ENCODE data around the gene HSCB. TPM values are rescaled to one million over a fixed set of nuclear protein-coding genes. Genes with fewer than 3 reads are reported as not detected.
"Not testable (repeated sequence)": the region's sequence is repeated elsewhere in the genome, so short reads cannot be mapped to it uniquely, and the experiment has no call there.

Gene HSCB
- total RNA-seq, 2 experiments from 2014 or later: 8.9 to 10.6 TPM

GRCh38 chr22:28795932-28796856, 54.4 kb downstream of the HSCB start:
- no peak for DNase-seq
- CTCF ChIA-PET: interaction anchor here (1.3 to 2.7 kb wide), 4 partner anchors 10 to 33 kb away, joined by 3 to 9 read pairs (median 6); no protein-coding TSS in a partner anchor
- no peaks in the 10 kb centered on the region for H3K27me3 Mint-ChIP-seq
- H3K4me3 Mint-ChIP-seq: peak overlapping the region; percentile 51
- H3K9me3 Mint-ChIP-seq: no peaks in the 10 kb centered on the region
- H3K27ac Mint-ChIP-seq: peak overlapping the region; percentile 68
- H3K36me3 Mint-ChIP-seq (ENCODE audit: low read depth): peaks cover 72% of the 10 kb centered on the region
- peaks cover 62% of the 10 kb centered on the region for H3K4me1 Mint-ChIP-seq
- POLR2A ChIA-PET: no interaction called here

GRCh38 chr22:28798810-28799605, 57.2 kb downstream of the HSCB start:
- peaks cover 58% of the 10 kb centered on the region for H3K4me1 Mint-ChIP-seq
- H3K27me3 Mint-ChIP-seq: no peaks in the 10 kb centered on the region
- H3K4me3 Mint-ChIP-seq: peak overlapping the region; percentile 95
- POLR2A ChIA-PET: interaction anchor here (0.5 to 3.4 kb wide), 4 partner anchors 13 to 419 kb away, joined by 3 to 28 read pairs (median 6); no protein-coding TSS in a partner anchor
- H3K36me3 Mint-ChIP-seq (ENCODE audit: low read depth): peaks cover 64% of the 10 kb centered on the region
- no peak for DNase-seq
- no peaks in the 10 kb centered on the region for H3K9me3 Mint-ChIP-seq
- CTCF ChIA-PET: interaction anchor here (0.6 to 6.8 kb wide), 6 partner anchors 9 to 184 kb away, joined by 3 to 52 read pairs (median 4); no protein-coding TSS in a partner anchor
- H3K27ac Mint-ChIP-seq: peak overlapping the region; percentile 98

DNA sequence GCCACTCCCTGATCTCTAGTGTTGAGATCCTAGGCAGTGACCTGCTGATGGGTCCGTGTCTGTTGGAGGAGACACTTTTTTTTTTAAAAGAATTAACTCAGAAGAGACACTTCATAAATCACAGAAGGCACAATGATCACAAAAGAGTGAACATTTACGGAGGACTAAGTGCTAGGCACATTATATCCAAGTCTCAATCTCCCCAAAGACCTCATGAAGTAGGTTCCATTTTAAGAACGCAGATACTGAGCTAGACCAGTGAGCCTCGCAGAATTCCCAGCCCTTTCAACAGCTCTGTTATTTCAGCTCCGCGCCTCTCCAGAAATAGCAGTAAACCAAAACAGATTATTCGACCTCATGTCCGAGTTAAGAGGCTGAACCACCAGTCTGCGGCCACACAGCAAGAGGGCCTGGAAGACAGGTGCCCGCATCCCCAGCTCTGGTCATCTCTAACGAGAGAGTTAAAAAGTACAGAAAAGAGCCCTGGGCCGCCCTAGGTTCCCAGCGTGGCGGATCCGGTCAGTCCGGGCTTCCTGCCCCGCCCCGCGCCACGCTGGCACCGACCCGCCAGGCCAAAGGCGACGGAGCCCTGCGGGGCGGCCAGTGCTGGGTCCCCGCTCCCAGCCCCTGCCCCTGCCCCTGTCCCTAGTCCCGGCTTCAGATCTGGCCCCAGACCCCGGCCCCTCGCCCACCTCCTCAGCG, 57.9 kb downstream of the HSCB start:
- POLR2A ChIA-PET: interaction anchor here (0.5 to 3.4 kb wide), 4 partner anchors 12 to 29 kb away, joined by 3 to 28 read pairs (median 4); no protein-coding TSS in a partner anchor
- H3K36me3 Mint-ChIP-seq (ENCODE audit: low read depth): peaks cover 64% of the 10 kb centered on the region

DNA sequence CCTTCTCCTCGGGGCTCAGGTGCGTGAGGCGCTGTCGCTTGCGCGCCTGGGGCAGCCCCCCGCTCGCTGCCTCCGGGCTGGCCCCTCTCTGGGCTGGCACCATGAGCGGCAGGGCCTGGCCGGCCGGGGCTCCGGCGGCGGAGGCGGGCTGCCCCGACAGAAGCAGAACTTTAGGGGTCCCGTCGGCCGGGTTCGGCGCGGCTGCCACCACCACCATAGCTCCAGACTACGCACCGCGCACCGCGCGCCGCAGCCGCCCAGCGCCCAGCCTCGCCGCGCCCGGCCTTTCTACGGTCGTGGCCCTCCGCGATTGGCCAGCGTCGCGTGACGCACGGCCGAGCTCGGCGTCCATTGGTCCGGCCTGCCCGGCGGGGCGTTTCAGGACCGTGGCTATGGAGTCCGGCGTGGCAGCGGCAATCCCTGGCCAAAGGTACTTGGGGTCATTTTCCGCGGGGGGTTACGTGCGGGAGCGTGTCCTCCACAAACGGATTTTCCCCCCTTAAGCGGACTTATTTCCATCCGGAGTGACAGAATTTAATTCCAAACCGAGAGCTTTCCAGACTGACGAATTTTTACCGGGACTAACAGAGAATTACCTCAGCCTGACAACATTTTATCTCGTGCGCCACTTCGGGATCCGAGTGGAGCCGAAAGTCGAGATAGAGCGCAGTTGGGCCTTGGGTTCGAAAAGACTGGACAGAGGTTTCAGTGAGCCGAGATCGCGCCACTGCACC, 58.6 kb downstream of the HSCB start, which contains the start of gene XBP1:
XBP1 (minus strand) TSS at position 262 of the 734 bp plus-strand sequence.
- Mint-ChIP-seq H3K27ac (peak within 1 kb of the TSS; percentile 100), H3K36me3 (ENCODE audit: low read depth) (peaks cover 60% of the 10 kb centered on the region), H3K27me3 (no peaks in the 10 kb centered on the region), H3K4me1 (peaks cover 51% of the 10 kb centered on the region), H3K9me3 (no peaks in the 10 kb centered on the region), H3K4me3 (peak within 1 kb of the TSS; percentile 95)
- ChIA-PET POLR2A (interaction anchor here (0.6 to 3.4 kb wide), 6 partner anchors 11 to 458 kb away, joined by 3 to 28 read pairs (median 4); partner anchors contain the start of genes CHEK2 and HSCB), CTCF (interaction anchor here (0.5 to 6.8 kb wide), 9 partner anchors 8 to 856 kb away, joined by 3 to 52 read pairs (median 5); partner anchors contain the start of gene CCDC117)
- peak; percentile 90 for DNase-seq

More for the DNA sequence above, 57.9 kb downstream of the HSCB start:
- peak overlapping the region; percentile 98 for H3K27ac Mint-ChIP-seq
- peaks cover 55% of the 10 kb centered on the region for H3K4me1 Mint-ChIP-seq
- H3K4me3 Mint-ChIP-seq: peak overlapping the region; percentile 95
- no peaks in the 10 kb centered on the region for H3K9me3 Mint-ChIP-seq
- H3K27me3 Mint-ChIP-seq: no peaks in the 10 kb centered on the region
- peak; percentile 28 for DNase-seq
- CTCF ChIA-PET: interaction anchor here (0.5 to 6.8 kb wide), 7 partner anchors 8 to 241 kb away, joined by 3 to 52 read pairs (median 5); no protein-coding TSS in a partner anchor

- POLR2A ChIA-PET: interaction anchor here (3.4 kb wide), 1 partner anchor 10 kb away, joined by 28 read pairs; no protein-coding TSS in a partner anchor
- H3K4me1 Mint-ChIP-seq: peaks cover 40% of the 10 kb centered on the region
- peak overlapping the region; percentile 95 for H3K4me3 Mint-ChIP-seq
- no peaks in the 10 kb centered on the region for H3K9me3 Mint-ChIP-seq
- H3K36me3 Mint-ChIP-seq (ENCODE audit: low read depth): peaks cover 52% of the 10 kb centered on the region
- H3K27ac Mint-ChIP-seq: peak overlapping the region; percentile 87
- H3K27me3 Mint-ChIP-seq: no peaks in the 10 kb centered on the region
- no peak for DNase-seq
- CTCF ChIA-PET: interaction anchor here (0.6 to 6.8 kb wide), 8 partner anchors 11 to 450 kb away, joined by 3 to 52 read pairs (median 5); partner anchors contain the start of genes CCDC117, CHEK2 and HSCB
Measured at GRCh38 chr22:28801845-28802594, 60.2 kb downstream of the HSCB start.

DNA sequence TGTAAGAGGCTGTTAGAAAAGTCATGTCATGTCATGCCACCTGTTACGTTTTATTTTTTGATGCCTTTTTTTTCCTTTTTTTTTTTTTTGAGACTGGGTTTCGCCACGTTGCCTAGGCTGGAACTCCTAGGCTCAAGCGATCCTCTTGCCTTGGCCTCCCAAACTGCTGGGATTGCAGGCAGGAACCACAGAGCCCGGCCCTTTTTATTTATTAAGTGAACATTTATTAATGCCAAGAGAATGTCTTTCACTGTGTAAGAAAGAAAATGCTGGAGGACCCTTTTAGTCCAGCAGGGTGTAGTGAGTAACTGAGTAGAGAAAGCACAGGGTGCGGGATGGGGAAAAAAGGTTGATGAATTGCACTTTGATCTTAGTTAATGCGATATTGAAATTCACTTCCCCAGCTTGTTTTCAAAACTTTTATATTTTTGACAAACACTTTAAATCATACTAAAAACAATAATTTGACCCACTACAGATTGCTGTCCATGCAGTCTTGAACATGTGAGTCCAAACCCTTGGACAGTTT, 60.8 kb downstream of the HSCB start:
- H3K27me3 Mint-ChIP-seq: no peaks in the 10 kb centered on the region
- no peak for DNase-seq
- H3K4me1 Mint-ChIP-seq: peaks cover 39% of the 10 kb centered on the region
- POLR2A ChIA-PET: no interaction called here
- peak overlapping the region; percentile 87 for H3K27ac Mint-ChIP-seq
- CTCF ChIA-PET: interaction anchor here (0.6 to 6.8 kb wide), 6 partner anchors 11 to 449 kb away, joined by 3 to 52 read pairs (median 5); partner anchors contain the start of genes CHEK2 and HSCB
- H3K9me3 Mint-ChIP-seq: no peaks in the 10 kb centered on the region
- peak overlapping the region; percentile 95 for H3K4me3 Mint-ChIP-seq
- peaks cover 47% of the 10 kb centered on the region for H3K36me3 Mint-ChIP-seq (ENCODE audit: low read depth)

DNA sequence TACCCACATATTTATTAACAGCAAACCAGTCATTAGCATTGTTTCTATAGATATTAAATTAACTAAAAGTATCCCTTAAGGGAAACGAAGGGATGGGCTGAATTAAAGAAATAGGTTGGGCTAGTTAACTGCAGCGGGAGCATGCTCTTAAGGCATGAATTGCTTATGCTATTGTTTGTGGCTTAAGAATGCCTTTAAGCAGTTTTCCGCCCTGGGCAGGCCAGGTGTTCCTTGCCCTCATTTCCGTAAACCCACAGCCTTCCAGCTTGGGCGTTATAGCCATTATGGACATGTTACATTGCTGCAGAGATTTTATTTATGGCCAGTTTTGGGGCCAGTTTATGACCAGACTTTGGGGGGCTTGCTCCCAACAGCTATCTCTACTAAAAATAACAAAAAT, 63.6 kb downstream of the HSCB start:
- H3K27me3 Mint-ChIP-seq, CTCF ChIA-PET, H3K9me3 Mint-ChIP-seq, H3K4me3 Mint-ChIP-seq, DNase-seq, POLR2A ChIA-PET, H3K27ac Mint-ChIP-seq: not testable (repeated sequence)
- Mint-ChIP-seq H3K36me3 (ENCODE audit: low read depth) (peaks cover 45% of the 10 kb centered on the region), H3K4me1 (peaks cover 53% of the 10 kb centered on the region)

Other genes with a start within 250 kb of the HSCB start
- gene TTC28, start 62.2 kb upstream of the HSCB start, total RNA-seq: 1 to 10 TPM in 1 of 2 experiments, under 1 TPM in 1; 0.74 to 1.2 TPM
- 10 to 100 TPM; 50.8 to 57.6 TPM for gene CHEK2, start 219 bp upstream of the HSCB start, total RNA-seq
- 10 to 100 TPM; 30.2 to 31.9 TPM for gene CCDC117, start 30.7 kb downstream of the HSCB start, total RNA-seq
- 100 to 1,000 TPM; 159 to 184 TPM for gene XBP1, start 58.5 kb downstream of the HSCB start, total RNA-seq
- under 1 TPM; 0.58 to 0.72 TPM for gene ZNRF3, start 141.5 kb downstream of the HSCB start, total RNA-seq

All from activated CD4-positive, alpha-beta T cell treated with anti-CD3 and anti-CD28 coated beads, Interleukin-2, amount 10 ng/mL, durations not matched to agents 7 days and 5 days (primary cell).